NCI-H345 treated with DMSO at 0.1 percent for 48 hours (cell line): Measurements from ENCODE around the gene CLK2.
"Not testable (repeated sequence)": the region's sequence is repeated elsewhere in the genome, so short reads cannot be mapped to it uniquely, and the experiment has no call there.

Experiments
- DNase-seq: peaks from one replicate; lab custom pipeline; 2025; ENCODE audit not compliant: unreplicated experiment; lab: John Stamatoyannopoulos, UW

The CLK2 gene

DNA sequence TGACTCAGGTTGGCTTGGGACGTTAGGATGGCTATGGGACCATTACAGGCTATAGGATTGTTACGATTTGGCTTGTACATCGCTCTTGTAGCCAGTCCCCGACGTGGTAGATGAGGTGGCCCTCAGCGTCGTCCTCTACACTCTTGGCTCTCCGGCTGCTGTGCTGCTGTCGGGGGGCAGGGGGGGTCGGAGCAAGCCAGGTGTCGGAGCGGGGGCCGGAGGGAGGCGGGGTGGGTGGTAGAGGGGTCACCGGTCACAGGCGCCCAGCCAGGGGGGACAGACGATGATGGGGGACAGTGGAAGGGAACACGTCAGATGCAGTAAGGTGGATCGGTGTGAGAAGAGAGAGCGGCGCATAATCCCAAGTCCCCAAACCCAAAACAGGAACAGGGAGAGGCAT is 4.7 kb downstream of the CLK2 start:
- no peak for DNase-seq

DNA sequence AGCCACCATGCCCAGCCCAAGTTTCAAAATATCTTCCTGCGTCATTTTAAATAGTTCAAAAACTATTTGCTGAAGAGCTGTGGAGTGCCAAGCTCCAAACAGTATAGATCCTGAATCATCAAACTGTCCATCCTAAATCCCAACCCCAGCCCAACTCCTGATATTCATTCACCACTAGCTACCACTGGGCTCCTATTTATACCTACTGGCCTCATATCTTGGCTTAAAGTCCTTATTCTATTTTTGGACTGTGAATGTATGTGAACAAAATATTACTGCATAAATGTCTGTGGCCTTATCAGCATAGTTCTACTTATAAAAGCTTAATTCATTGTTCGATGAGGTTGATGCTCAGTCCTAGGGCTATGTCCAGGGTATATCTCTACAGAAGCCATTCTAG is 5.9 kb downstream of the CLK2 start:
- DNase-seq: no peak

DNA sequence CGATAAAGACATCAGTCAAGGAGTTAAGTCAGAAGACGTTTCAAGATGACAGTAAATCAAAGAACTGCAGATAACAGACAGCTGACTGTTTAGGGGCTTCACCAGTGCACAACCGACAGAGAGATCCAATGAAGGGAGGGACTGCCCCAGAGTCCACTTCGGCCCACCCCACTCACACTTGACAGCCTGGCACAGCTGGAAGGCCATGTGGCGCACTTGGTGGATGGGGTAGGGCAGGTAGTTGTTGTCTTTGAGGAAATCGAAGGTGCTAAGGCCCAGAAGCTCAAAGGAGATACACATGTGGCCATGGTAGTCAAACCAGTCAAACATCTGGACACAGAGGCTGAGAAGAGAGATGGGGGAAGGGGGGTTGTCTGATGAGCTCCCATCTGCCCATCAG is 6.8 kb downstream of the CLK2 start:
- DNase-seq: no peak

DNA sequence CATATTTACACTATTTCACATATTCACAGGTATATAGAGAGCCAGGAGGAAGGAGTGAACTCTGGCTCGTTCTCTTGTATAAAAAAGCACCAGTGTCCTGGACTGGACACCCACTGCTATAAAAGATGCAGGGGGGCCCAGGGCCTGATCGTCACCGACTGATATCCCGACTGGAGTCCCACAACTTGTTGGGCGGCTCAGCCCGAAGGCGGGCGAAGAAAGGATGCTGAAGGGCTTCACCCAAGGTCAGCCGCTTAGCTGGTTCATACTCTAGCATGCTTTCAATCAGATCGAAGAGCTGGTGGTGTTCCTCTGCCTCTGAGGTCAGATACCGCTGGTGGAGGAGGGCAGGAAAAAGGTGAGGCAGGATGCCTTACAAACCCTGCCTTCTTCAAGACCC is 10.2 kb downstream of the CLK2 start:
- DNase-seq: no peak

DNA sequence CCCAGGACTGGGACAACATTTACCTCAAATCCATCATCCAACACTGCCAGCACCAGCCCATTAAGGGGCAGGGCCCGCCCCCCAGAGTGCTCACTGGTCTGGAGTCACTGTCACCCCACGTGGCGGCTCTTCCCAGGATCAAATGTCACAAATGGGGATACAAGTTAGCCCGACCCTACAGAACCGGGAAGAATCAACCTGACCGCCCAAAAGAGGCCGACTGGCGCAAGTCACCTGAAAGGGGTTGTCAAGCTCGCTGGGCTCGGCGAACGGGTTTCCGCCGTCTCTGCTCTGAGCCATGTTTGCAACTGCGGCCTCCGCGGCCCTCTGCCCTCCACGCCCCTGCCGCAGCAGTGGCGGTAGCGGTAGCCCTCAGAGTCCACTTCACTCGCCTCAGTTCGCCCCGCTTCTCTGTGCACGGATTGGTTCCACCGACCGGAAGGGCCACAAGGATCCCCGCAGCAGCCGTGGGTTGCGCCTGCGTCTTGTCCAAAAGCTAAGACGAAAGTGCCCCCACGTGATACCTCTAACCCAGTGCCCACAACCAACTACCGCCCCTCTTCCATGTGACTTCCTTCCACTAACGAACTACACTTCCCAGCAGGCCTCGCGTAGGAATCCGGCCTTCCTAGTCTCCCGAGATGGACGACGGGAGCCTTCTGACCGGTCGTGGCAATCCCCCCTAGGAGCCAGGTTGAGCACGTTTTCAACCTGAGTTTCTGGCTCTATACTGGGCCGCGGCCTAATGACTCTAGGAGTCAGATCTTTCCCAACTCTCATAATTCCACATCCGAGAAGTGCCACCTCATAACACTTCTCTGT is 11.2 kb downstream of the CLK2 start, which contains the start of gene SCAMP3:
TSS of gene SCAMP3 (minus strand) at position 509 of the 822 bp plus-strand sequence. CDS start at position 300, 209 bp downstream.
- peak; percentile 100 for DNase-seq

DNA sequence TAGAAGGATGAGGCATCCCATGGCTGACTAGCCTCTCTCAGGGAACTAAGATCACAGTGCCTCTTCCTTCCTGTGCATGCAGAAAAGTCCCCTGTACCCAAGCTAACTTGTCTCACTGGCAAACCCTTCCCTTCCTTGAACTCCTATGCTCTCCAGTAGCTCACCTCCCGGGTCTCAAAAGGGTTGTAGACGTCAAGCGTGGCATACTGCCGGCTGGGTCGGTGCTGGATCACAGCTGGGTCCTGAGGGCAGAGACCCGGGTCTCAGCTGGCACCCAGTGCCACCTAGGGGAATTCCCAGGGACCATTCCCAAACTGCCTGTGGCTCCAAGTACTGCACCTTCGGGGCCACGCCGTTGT is 11.8 kb downstream of the CLK2 start:
- no peak for DNase-seq

DNA sequence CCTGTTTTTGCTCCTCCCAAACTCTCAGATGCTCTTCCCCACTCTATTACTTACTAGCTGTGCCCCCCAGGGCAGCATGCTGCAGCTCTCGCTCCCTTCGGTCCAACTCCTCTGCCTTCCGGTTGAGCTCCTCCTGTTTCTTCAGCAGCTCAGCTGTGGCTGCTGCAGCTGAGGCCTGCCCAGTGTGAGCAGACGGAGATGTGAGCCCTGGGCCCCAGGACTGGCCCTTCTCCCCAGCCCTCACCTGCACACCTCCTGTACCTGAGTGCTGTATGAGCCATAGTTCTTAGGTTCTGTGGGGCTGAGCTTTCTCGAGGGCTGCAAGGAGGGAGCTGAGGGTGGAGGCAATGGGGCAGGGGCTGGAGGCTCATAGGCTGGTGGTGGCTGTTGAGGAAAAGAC is 13.0 kb downstream of the CLK2 start:
- no peak for DNase-seq

DNA sequence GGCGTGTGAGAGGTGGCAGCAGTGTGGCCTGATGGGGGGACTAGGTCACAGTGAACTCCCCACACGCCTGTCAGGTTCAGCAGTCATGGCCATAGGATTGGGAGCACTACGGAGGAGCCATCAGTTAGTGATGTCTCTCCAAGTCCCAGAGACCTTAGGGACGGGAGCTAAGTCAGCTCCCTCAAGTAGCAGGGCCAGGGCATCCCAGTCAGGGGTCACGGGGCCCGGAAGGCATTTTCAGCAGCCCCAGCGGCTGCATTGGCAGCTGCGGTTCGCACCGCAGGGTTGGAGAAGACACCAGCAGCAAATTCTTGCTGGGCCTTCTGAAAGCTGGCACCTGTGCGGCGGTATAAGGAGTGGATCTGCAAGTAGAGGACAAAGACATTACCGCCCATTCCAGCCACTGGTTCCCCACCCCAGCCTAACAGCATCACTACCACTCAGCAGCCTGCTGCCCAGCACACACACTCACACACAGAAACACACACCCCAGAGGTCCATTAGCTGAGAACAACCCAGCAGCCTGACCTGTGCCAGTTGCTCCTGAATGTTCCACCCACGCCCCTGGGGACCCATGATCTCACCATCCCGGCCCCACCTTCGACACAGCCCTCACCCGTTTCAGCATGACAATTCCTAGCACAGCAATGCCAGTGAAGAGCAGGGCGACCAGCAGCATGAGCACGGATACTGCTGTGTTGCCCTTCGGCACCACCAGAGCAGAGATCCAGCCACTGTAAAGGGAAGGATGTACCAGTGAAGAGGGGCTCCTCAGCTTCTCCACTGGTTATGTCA is 17.0 kb downstream of the CLK2 start:
- no peak for DNase-seq

DNA sequence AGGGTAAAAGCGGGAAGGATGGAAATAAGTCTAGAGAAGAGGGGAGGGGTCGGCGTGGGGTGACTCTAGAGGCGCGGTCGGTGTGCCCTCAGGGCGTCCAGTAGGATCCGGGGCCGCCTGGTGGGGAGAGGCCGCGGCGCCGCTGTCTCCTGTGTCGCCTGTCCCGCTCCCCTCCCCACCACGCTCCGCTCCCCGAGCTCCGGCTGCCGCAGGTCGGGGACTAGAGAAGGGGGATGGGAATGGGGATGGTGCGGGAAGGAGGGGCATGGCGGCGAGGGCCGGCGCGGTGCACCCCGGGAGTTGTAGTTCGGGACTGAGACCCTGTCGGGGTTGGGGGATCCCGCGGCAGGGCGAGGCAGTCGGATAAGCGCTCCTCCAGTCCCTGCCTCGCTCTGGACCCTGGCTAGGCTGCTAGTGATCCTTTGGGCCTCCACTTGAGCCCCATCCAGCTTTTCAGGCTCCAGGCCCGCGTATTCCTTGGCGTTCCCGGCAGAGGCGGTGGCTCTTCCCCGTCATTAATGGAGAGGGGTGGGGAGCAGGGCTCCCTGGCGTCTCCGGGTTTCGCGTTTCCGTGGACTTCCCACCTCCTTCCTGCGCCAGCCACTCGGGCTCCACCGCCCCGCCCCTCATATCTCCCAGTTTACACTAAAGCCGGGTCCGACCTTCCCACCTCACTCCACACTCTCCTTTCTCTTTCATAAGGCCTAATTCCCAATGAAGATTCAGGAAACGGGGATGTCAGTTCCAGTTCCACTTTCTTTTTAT is 17.9 kb downstream of the CLK2 start, which contains the start of gene ENTREP3:
TSS of gene ENTREP3 (minus strand) at position 241 of the 765 bp plus-strand sequence. CDS start 606 bp downstream, outside the sequence.
- DNase-seq: peak; percentile 93

DNA sequence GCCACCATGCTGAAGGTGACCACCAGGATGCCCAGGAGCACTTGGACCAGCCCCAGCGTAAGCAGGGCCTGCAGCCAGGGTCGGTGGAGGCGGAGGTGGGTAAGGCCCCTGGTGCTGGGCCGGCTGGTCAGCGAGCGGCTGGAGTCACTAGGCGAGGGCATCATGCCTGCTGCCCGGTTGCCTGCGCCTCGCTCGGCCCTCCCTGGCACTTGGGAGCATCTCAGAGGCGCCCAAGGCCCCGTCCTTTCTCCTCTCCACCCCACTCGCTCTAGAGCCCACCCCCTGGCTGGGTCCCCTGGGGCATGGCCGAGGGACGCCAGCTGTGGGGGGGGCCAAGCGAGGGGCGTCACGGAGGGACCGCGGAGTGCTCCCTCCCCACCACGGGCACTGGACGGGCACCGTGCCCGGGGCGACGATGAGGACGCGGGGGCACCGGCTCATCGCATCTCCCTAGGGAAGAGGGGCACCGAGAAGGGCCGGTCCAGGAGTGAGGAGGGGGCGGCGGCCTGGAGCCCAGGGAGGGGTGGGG is 18.5 kb downstream of the CLK2 start:
- DNase-seq: no peak

DNA sequence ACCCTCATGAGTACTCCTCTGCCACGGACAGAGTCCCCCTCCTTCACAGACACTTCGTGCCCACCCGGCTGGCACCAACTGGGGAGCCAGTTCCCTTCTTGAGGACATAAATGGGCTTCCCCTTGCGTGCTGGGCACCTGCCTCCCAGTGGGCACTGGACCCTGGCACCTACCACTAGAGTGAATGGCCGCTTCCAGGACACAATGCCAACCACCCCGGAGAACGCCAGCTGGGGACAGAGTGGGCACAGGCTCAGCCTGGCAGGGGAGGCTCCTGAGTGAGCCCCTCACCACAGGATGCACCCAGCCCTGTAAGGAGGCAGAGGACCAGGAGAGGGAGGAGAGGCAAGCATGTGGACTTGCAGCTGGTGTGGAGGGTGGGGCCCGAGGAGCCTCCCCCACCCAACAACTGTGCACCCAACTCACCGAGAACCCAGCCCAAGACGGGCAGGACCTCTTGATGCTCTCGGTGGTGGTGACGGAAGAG is 19.0 kb downstream of the CLK2 start:
- no peak for DNase-seq

DNA sequence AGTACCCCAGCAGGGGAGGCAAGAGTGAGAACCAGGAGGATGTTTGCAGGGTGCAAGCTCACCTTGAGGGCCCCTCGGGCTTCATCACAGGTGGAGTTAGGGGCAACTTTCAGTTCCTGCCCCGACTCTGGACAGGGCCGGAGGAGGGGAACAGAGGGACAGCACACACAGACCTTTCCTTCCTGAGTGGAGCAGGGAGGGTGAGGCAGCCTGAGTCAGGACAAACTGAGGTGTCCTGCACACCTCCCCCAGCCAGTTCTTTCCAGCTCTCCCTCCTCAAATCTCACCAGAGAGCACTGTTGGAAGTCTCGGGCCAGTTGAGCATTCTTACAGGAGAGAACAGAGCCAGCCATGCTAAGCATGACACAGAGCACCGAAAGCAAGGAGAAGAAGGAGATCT is 19.5 kb downstream of the CLK2 start:
- no peak for DNase-seq

DNA sequence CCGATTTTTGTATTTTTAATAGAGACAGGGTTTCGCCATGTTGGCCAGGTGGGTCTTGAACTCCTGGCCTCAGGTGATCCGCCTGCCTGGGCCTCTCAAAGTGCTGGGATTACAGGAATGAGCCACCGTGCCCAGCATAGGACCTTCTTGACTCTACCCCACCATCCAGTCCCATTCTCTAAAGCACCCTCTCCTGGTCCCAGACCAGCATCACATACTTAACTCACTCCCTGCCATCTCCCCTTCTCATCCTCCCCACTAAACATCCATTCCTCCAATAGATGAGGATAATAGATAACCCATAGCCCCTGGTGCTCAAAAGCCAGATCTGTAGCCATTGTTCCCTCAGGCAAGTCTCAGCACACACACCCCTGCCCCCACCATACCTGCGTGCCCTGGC is 20.1 kb downstream of the CLK2 start:
- DNase-seq: no peak

DNA sequence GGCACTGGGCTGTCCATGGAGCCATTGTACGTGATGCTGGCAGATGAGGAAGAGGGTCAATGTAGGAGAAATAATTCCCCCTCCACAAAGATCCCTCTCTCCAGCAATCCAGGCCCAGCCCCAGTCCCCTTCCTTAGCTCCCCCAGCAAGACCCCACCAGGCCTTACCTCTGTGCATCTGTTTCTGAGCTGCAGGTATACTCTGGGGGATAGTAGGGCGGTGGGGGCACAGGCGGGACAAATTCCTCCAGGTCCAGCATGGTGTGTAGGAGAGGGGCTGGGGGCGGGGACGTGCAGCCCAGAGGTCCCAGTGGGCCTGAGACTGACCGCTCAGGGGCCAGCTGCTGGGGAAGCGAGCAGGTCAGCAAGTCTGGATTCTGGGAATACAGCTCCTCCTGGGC is 21.7 kb downstream of the CLK2 start:
- DNase-seq: no peak

DNA sequence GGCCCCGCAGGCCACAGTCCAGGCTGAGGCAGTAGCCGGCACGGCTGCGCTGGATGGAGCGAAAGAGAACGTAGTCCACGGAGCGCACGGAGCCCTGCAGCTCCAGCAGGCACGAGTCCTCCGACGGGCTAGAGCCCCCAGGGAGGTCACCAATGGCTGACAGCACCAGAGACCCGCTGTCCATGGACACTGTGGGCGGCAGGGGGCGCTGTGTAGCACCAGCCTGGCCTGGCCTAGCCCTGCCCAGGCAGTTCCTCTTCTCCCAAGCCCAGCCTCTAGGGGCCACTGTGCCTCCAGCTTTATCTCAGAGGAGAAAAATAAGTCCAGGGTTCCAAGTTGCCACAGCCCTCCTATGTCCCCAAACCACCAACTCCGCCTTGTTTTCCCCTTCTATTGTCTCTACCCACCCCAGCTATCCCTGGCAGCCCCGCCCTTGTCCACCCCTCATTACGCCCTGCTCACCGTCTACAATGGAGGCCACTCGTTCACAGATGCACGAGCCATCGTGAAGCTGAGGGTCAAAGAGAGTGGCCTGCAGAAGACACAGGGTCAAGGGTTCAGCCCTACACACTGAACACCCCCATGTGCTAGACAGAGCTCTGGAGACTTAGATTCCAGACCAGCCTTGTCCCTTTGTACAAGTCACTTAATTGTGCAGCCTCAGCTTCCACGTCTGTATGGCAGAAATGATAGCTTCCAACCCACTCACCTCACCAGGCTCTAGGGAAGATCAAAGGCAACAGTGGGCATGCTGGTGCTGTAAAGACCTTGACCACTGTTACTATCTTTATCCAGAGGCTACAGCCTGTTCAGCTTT is 22.5 kb downstream of the CLK2 start:
- peak; percentile 99 for DNase-seq

DNA sequence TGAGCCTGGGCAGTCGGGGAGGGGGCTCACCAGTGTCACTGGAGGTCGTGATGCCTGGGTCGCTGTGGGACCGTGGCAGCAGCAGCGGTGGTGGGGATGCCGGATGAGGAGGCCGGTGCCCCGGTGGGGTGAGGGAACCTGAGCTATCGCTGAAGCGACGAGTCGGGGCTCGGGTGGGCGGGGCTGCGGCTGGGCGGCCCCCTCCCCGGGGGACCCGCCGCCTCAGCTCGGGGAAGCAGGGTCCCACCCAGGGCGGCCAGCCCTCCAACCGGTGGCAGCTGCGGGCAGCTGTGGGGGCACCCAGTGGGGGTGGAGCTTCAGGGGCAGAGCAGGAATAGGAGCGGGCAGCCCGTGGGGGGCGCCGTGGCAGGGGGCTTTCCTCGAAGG is 23.1 kb downstream of the CLK2 start:
- no peak for DNase-seq

DNA sequence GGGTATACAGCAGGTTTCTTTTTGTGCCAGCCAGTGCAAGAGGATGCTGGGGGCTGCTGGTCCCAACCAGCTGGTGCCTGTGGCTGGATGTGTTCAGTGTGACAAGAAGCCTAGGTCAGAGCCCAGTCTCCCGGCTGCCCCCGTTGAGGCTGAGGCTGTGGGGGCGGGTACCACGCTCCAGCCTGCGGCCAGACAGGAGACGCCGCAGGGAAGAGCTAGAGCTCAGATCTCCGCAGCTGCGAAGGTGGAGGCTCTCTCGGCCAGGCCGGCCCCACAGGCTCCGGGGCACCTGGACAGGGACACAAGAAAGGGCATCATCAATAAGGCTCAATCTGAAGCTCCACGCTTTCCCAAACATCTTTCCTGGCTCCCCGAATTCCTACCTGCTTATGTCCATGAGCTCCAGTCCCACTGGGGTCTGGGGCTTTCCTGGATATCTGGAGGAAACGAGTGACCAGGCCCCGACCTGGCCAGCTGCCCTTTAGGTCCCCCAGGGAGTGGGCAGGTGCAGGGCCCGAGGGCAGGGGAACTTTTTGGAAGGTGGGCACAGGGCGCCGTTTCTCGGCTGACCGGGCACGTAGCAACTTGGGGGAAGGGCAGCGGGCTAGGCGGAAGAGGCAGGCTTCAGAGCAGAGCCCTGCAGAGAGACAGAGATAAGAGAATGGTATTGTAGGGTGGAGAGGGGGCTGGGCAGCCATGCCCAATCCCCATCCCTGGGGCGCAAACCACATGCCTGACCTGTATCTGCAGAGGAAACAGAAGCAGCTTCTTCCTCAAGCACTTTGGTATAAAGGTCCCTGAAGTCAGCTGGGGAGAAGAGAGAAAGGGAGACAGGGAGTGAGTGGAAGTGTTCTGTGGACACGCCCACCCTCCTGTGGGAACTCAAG is 25.4 kb downstream of the CLK2 start:
- no peak for DNase-seq

DNA sequence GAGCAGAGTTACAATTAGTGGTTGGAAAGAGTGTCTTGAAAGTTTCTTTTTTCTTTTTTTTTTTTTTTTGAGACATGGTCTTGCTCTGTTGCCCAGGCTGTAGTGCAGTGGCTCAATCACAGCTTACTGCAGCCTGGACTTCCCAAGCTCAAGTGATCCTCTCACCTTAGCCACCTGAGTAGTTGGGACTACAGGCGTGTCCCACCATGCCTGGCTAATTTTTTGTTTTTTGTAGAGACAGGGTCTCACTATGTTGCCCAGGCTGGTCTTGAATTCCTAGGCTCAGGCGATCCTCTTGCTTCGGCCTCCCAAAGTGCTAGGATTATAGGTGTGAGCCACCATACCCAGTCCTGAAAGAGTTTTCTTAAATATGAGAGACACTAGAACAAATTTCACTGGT is 26.5 kb downstream of the CLK2 start:
- DNase-seq: not testable (repeated sequence)

DNA sequence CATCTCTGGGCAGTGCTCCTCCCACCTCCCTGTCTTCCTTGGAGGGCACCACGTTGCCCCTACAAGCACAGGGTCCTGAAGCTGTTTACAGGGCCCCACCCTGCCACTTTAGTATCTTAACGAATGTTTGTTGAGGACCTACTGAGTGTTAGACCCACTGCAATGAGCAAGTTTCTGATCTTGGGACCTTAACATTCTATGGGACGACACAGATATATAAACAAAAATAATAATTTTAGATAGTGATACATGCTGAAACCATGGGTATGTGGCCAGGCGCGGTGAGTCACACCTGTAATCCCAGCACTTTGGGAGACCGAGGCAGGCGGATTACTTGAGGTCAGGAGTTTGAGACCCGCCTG is 28.2 kb downstream of the CLK2 start:
- DNase-seq: no peak
